HG03575 (cell line): ENCODE results near the gene CACNA1I.
"Not testable (repeated sequence)": the region's sequence is repeated elsewhere in the genome, so short reads cannot be mapped to it uniquely, and the experiment has no call there.

Source experiments
- ATAC-seq: cut with Tn5 transposase; IDR thresholded peaks from one replicate; pipeline ENCODE4 v1.9.1; 2021; ENCODE audit not compliant: unreplicated experiment, insufficient number of reproducible peaks, low FRiP score; ENCODE audit errors: extremely low read depth

Gene CACNA1I

DNA sequence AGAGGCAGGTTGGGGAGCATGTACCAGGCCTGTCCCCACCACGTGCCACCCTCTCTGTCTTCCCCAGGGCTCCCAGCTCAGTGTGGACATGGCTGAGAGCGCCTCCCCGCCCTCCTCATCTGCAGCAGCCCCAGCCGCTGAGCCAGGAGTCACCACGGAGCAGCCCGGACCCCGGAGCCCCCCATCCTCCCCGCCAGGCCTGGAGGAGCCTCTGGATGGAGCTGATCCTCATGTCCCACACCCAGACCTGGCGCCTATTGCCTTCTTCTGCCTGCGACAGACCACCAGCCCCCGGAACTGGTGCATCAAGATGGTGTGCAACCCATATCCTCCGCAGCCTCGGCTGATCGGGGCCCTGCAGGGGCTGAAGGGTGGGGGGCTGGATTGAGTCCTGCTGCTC, at the start of gene CACNA1I:
CACNA1I (plus strand) TSS at position 89 of the 400 bp plus-strand sequence; CDS start at position 89, 0 bp downstream.
- ATAC-seq: no peak

GRCh38 chr22:39521106-39521885, 49.3 kb upstream of the CACNA1I start:
- not testable (repeated sequence) for ATAC-seq

DNA sequence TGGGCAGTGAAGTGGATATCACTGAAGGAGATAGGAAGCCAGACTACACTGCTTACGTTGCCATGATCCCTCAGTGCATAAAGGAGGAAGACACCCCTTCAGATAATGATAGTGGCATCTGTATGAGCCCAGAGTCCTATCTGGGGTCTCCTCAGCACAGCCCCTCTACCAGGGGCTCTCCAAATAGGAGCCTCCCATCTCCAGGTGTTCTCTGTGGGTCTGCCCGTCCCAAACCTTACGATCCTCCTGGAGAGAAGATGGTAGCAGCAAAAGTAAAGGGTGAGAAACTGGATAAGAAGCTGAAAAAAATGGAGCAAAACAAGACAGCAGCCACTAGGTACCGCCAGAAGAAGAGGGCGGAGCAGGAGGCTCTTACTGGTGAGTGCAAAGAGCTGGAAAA, 48.5 kb upstream of the CACNA1I start:
- ATAC-seq: not testable (repeated sequence)

DNA sequence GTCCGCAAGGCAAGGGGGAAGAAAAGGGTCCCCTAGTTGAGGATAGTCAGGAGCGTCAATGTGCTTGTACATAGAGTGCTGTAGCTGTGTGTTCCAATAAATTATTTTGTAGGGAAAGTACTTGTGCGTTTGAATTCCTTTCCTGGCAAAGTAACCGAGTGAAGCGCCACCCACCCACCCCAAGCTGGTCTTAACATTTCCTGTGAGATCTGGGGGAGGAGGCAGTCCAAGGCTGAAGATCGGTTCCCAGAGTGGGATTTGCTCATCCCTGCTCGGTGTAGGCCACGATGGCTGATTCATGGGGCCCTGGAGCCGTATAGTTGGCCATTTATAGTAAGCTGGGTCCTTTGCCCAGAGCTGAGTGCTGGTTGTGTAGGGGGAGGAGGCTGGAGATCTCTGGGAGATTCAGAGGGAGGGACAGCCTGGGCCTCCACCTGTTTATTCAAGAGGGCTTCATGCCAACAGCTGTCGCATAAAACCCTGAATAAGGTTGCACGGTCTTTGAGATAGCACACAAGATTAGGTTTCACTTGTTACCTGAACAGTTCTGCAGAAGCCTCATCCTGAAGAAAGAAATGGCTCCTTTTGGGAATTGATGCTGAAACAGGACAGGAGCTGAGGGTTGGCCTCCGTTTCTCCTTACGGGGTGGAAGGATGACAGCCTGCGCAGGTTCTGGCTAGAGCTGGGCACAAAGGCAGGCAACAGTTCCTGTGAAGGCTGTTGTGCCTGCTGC, 47.8 kb upstream of the CACNA1I start:
- no peak for ATAC-seq

DNA sequence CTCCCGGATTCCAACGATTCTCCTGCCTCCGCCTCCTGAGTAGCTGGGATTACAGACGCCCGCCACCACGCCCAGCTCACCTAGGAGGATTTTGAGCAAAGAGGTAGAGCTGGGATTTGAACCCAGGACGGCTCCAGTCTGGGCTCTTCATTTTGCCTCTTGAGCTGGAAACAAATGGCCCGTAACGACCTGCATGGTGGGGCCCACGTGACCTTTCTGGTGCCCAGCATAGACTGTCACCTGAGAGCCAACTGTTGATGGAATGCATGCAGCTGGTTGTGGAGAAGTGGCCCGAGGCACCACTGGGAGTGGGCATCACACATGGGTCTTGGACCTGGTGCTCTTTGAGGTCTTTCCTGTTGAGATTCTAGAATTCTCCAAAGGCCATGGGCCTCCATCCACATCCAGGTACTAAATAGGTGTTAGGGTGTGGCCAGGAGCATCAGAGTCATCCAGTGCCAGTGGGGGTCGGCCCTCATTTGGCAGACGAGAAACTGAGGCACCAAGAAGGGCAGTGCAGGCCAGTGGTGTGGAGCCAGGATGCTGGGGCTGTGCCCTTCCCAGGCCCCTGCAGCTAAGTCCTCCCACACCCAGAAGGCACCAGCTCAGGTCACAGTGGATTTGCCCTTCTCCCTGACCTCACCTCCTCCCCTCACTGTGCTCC, 46.3 kb upstream of the CACNA1I start:
- ATAC-seq: no peak

- no peak for ATAC-seq
Measured at GRCh38 chr22:39524753-39525657, 45.5 kb upstream of the CACNA1I start.

DNA sequence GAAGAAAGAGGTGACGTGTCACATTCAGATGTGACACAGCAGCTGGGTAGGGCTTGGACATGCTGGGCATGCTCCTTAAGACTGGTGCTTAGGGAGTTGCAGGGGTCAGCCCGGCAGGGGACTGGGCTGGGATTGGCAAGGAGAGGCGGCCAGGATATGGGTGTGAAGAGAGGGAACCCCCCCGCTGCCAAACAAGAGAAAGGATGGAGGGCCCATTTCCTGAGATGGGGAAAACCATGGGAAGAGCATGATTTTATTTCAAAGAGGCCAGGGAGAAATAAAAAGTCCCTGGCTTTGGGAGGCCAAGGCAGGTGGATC, 44.9 kb upstream of the CACNA1I start:
- no peak for ATAC-seq

DNA sequence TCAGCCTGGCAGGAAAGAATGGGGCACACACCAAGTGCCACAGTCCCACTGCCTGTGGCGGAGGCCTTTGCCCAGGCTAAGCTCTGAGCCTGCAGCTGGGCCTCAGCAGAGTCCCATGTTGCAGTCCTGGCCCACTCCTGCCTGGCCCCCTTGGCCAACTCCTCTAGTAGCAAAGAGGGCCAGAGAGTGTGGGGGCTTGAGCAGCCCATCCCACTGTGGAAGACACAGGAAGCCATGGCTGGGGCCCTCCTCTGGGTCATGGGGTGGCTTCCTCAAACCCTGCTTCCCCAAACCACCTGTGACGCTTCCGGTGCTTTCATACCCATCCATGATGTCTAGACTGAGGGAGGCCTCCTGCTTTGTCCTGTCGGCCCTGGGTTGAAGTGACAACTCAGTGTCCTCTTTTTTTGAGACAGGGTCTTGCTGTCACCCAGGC, 43.8 kb upstream of the CACNA1I start:
- ATAC-seq: no peak

- no peak for ATAC-seq
Measured at GRCh38 chr22:39527481-39527961, 43.0 kb upstream of the CACNA1I start.

- ATAC-seq: no peak
Measured at GRCh38 chr22:39528080-39528661, 42.4 kb upstream of the CACNA1I start.

DNA sequence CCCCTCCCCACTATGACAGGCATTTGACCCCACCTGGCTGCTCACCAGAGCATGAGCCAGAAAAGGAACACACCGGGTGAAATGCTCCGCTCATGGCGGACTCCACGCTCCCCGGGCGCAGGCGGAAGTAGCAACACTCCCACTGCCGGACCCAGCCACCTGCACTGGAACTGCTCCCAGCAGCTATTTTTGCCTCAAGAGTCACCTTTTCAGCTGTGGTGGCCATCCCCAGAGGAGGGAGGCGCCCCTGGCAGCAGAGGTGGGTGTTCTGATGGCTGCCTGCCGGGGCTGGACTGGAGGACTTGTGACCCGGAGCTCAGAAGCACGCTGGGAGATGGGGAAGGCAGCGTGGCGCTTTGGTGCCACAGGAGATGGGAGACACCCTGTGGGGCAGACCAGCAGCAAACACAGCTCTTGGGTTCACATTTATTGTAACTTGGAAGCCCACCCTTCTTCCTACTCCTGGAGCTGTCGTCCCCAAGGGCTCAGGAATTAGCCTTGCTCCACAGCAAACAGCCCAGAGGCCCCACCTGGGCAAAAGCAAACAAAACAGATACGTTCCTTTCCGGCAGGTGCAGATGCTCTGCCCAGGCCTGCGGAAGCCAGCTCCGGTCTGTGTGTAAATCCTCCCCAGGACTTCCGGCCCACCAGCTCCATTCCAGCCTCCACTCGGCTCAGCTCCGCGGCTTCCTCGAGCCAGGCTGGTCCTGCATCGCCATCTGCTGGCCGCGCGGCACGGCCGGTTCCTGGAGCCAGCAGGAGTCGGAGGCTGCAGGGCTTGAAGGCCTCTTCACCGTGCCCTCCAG, 41.7 kb upstream of the CACNA1I start:
- ATAC-seq: no peak

DNA sequence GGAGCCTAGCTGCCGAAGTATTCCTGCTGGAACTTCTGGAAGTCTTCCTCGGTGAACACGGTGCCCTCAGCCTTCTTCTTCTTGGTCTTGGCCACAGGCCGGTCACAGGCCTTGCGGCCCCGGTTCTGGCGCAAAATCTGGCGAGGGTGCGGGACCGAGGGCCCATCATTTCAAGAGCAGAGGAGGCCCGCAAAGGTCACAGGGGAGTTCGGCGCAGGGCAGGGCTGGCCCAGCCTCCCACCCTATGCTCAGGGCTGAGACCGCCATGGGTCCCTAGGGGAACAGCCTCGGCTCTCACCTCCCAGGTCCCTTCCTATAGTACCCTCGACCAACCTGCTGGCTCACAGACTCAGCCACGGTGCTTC, 41.1 kb upstream of the CACNA1I start:
- ATAC-seq: no peak

DNA sequence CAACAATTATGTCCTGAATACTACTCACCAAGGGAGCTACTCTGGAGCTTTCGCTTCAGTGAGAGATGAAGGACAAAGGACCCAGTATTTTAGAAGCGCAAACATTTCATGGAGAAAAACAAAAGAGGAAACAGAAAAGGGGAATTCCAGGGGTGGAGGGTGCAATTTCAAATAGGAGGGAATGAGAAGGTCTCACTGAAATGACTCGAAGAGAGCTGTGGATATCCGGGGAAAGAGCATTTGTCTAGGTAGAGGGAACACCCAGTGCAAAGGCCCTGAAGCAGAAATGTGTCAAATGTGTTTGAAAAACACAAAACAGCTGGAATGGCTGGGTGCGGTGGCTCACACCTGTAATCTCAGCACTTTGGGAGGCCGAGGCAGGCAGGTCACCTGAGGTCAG, 40.4 kb upstream of the CACNA1I start:
- ATAC-seq: no peak

DNA sequence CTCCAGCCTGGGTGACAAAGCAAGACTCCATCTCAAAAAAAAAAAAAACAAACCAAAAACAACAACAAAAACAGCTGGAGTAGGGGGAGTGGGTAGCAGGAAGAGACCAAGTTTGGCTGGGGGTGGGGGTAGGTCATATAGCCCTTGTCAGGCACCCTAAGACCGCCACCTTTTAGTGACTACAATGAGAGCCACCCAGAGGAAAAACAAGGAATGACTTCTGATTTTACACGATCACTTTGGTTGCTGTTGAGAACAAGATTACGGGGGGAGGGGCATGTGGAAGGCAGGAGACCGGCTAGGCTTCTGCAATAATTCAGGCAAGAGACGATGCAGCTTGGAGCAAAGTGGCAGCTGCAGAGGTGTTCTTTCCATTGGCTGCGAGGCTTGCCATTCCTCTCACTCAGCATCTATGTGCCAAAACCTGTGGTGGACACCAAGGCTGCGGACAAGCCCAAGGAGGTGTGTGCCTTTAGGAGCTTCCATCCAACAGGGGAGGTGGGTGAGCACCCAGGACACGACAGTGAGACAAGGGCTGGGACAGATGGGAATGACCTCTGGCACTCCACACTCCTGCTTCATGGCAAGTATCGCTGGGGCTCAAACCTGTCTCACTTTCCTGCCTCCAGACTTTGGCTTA, 39.7 kb upstream of the CACNA1I start:
- ATAC-seq: no peak

GRCh38 chr22:39532215-39533073, 38.1 kb upstream of the CACNA1I start, which contains the start of gene RPS19BP1:
Gene RPS19BP1 (minus strand): TSS chr22:39532748. CDS start chr22:39532738, 10 bp downstream.
- no peak for ATAC-seq

DNA sequence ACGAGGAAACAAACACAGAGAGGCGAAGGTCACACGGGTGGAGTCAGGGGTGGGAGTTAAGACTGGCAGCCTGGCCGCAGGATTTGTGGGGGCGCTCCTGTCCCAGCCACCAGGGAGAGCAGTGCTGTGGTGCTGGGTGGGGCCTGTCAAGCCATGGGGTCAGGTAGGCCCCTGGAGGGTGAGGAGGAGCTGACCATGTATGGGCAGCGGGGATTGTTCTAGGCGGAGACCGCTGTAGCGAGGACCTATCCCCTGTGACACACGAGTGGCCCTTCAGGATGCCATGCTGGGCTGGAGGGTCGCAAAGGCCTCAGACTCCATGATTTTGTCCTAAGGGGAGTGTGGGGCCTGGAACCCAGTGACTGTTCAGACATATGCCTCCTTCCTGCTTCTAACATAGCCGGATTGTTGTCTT, 36.5 kb upstream of the CACNA1I start:
- no peak for ATAC-seq
